ENCODE measurements around the gene LATS2.

DNA sequence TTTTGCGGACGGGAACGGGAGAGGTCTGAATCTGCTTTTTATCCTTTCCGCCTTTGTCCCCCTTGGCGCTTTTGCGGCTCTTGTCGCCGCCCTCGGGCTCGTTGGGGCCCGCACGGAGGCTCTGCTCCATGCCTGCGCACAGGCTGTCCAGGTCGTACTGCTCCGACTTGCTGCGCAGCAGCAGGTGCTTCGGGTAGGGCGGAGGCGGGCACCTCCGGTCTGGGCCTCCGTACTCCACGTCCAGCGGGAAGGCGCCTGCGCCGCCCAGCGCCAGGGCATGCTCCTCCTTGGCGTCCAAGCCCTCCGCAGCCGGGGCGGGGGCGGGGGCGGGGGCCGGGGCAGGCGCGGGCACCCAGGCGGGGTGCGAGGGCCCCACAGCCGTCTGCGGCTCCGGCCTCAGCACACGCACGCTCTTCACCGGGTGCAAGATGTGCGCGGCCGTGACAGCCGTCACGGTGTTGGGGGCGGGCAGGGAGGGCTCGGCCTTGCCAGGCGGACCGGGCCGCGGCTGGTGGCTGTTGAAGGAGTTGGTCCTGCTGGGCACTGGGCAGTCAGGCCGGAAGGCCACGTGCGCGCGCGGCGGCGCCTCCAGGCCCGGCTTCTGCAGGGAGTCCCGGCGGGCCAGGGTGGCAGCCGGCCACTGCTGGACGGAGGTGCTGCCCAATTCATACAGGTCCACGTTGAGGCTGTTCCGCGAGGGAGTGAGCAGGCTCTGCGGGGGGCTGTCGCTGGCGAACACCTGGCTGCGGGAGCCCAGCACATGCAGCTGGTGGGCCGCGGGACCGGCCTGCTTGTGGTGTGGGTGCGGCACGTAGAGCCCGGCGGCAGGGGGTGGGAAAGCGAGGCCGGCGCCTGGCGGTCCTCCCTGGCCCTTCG lies 73.1 kb downstream of the LATS2 start:
- TF ChIP-seq, protein P1, sequence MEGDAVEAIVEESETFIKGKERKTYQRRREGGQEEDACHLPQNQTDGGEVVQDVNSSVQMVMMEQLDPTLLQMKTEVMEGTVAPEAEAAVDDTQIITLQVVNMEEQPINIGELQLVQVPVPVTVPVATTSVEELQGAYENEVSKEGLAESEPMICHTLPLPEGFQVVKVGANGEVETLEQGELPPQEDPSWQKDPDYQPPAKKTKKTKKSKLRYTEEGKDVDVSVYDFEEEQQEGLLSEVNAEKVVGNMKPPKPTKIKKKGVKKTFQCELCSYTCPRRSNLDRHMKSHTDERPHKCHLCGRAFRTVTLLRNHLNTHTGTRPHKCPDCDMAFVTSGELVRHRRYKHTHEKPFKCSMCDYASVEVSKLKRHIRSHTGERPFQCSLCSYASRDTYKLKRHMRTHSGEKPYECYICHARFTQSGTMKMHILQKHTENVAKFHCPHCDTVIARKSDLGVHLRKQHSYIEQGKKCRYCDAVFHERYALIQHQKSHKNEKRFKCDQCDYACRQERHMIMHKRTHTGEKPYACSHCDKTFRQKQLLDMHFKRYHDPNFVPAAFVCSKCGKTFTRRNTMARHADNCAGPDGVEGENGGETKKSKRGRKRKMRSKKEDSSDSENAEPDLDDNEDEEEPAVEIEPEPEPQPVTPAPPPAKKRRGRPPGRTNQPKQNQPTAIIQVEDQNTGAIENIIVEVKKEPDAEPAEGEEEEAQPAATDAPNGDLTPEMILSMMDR (IDR thresholded peaks at IDR 0.05): no peak
- no peak for TF ChIP-seq POLR2A (IDR thresholded peaks at IDR 0.05)

All from uterus (tissue), 2 donors.